ENCODE data around the gene KANSL2. TPM values are rescaled to one million over a fixed set of nuclear protein-coding genes. Genes with fewer than 3 reads are reported as not detected.

The KANSL2 gene
- total and polyA plus RNA-seq, 2 experiments from 2014 or later = 29.3 to 92.5 TPM

DNA sequence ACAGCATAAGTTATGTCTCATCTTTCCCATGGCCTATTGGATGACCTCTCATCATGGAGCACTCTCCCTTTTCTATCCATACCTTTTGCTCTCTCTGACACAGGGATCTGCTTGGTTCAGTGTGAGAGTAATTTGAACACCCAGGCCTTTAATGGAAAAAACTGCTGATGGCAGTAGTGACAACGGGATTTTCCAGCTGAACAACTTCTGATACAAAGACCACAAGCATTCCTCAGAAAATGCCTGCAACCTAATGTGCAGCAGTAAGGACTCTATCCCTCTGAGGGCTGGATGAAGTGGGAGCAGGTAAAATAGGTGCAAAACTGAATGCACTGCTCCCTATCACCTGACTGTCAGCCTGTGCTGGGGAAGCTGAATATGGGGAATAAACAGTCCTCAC is 51.0 kb downstream of the KANSL2 start:
- H3K36me3 Mint-ChIP-seq (ENCODE audit: low read depth) = no peaks in the 10 kb centered on the region
- H3K27me3 Mint-ChIP-seq (ENCODE audit: insufficient read depth, low read depth, poor library complexity) = peaks cover 3% of the 10 kb centered on the region
- no peak for DNase-seq (ENCODE audit: low spot score)
- no peak overlapping the region for H3K4me3 ChIP-seq
- no peaks in the 10 kb centered on the region for H3K9me3 Mint-ChIP-seq
- no peaks in the 10 kb centered on the region for H3K4me1 Mint-ChIP-seq
- H3K4me1 ChIP-seq (ENCODE audit: insufficient read depth) = no peaks in the 10 kb centered on the region
- H3K4me3 Mint-ChIP-seq = no peak overlapping the region
- H3K4me2 ChIP-seq = no peak overlapping the region
- H3K36me3 ChIP-seq (ENCODE audit: insufficient read depth) = no peaks in the 10 kb centered on the region
- H4K20me1 ChIP-seq (replicated peaks; ENCODE audit: insufficient read depth) = no peaks in the 10 kb centered on the region
- TF ChIP-seq JUNB (IDR thresholded peaks at IDR 0.05; ENCODE audit: unreplicated experiment) = no peak
- TF ChIP-seq NANOG (IDR thresholded peaks at IDR 0.05; ENCODE audit: borderline replicate concordance) = no peak
- TF ChIP-seq, protein P1, sequence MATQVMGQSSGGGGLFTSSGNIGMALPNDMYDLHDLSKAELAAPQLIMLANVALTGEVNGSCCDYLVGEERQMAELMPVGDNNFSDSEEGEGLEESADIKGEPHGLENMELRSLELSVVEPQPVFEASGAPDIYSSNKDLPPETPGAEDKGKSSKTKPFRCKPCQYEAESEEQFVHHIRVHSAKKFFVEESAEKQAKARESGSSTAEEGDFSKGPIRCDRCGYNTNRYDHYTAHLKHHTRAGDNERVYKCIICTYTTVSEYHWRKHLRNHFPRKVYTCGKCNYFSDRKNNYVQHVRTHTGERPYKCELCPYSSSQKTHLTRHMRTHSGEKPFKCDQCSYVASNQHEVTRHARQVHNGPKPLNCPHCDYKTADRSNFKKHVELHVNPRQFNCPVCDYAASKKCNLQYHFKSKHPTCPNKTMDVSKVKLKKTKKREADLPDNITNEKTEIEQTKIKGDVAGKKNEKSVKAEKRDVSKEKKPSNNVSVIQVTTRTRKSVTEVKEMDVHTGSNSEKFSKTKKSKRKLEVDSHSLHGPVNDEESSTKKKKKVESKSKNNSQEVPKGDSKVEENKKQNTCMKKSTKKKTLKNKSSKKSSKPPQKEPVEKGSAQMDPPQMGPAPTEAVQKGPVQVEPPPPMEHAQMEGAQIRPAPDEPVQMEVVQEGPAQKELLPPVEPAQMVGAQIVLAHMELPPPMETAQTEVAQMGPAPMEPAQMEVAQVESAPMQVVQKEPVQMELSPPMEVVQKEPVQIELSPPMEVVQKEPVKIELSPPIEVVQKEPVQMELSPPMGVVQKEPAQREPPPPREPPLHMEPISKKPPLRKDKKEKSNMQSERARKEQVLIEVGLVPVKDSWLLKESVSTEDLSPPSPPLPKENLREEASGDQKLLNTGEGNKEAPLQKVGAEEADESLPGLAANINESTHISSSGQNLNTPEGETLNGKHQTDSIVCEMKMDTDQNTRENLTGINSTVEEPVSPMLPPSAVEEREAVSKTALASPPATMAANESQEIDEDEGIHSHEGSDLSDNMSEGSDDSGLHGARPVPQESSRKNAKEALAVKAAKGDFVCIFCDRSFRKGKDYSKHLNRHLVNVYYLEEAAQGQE (IDR thresholded peaks at IDR 0.05; ENCODE audit: unreplicated experiment) = no peak
- TF ChIP-seq EZH2 (IDR thresholded peaks at IDR 0.05; ENCODE audit: low read depth, unreplicated experiment) = no peak
- no peak for TF ChIP-seq EZH2phosphoT487 (IDR thresholded peaks at IDR 0.05; ENCODE audit: unreplicated experiment)
- TF ChIP-seq STAT1 (IDR thresholded peaks at IDR 0.05; ENCODE audit: unreplicated experiment) = no peak
- TF ChIP-seq POLR2AphosphoS5 (IDR thresholded peaks at IDR 0.05; ENCODE audit: low read depth) = no peak
- TF ChIP-seq ZNF114 (CRISPR knock-in tag; IDR thresholded peaks at IDR 0.05) = no peak
- TF ChIP-seq, protein P2, sequence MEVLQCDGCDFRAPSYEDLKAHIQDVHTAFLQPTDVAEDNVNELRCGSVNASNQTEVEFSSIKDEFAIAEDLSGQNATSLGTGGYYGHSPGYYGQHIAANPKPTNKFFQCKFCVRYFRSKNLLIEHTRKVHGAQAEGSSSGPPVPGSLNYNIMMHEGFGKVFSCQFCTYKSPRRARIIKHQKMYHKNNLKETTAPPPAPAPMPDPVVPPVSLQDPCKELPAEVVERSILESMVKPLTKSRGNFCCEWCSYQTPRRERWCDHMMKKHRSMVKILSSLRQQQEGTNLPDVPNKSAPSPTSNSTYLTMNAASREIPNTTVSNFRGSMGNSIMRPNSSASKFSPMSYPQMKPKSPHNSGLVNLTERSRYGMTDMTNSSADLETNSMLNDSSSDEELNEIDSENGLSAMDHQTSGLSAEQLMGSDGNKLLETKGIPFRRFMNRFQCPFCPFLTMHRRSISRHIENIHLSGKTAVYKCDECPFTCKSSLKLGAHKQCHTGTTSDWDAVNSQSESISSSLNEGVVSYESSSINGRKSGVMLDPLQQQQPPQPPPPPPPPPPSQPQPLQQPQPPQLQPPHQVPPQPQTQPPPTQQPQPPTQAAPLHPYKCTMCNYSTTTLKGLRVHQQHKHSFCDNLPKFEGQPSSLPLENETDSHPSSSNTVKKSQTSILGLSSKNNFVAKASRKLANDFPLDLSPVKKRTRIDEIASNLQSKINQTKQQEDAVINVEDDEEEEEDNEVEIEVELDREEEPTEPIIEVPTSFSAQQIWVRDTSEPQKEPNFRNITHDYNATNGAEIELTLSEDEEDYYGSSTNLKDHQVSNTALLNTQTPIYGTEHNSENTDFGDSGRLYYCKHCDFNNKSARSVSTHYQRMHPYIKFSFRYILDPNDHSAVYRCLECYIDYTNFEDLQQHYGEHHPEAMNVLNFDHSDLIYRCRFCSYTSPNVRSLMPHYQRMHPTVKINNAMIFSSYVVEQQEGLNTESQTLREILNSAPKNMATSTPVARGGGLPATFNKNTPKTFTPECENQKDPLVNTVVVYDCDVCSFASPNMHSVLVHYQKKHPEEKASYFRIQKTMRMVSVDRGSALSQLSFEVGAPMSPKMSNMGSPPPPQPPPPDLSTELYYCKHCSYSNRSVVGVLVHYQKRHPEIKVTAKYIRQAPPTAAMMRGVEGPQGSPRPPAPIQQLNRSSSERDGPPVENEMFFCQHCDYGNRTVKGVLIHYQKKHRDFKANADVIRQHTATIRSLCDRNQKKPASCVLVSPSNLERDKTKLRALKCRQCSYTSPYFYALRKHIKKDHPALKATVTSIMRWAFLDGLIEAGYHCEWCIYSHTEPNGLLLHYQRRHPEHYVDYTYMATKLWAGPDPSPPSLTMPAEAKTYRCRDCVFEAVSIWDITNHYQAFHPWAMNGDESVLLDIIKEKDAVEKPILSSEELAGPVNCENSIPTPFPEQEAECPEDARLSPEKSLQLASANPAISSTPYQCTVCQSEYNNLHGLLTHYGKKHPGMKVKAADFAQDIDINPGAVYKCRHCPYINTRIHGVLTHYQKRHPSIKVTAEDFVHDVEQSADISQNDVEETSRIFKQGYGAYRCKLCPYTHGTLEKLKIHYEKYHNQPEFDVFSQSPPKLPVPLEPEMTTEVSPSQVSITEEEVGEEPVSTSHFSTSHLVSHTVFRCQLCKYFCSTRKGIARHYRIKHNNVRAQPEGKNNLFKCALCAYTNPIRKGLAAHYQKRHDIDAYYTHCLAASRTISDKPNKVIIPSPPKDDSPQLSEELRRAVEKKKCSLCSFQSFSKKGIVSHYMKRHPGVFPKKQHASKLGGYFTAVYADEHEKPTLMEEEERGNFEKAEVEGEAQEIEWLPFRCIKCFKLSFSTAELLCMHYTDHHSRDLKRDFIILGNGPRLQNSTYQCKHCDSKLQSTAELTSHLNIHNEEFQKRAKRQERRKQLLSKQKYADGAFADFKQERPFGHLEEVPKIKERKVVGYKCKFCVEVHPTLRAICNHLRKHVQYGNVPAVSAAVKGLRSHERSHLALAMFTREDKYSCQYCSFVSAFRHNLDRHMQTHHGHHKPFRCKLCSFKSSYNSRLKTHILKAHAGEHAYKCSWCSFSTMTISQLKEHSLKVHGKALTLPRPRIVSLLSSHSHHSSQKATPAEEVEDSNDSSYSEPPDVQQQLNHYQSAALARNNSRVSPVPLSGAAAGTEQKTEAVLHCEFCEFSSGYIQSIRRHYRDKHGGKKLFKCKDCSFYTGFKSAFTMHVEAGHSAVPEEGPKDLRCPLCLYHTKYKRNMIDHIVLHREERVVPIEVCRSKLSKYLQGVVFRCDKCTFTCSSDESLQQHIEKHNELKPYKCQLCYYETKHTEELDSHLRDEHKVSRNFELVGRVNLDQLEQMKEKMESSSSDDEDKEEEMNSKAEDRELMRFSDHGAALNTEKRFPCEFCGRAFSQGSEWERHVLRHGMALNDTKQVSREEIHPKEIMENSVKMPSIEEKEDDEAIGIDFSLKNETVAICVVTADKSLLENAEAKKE (CRISPR knock-in tag; IDR thresholded peaks at IDR 0.05) = no peak
- TF ChIP-seq CREB1 (CRISPR knock-in tag; IDR thresholded peaks at IDR 0.05; ENCODE audit: low read depth) = no peak
- no peak for TF ChIP-seq ZNF331 (CRISPR knock-in tag; IDR thresholded peaks at IDR 0.05; ENCODE audit: low read depth)
- TF ChIP-seq, protein P3, sequence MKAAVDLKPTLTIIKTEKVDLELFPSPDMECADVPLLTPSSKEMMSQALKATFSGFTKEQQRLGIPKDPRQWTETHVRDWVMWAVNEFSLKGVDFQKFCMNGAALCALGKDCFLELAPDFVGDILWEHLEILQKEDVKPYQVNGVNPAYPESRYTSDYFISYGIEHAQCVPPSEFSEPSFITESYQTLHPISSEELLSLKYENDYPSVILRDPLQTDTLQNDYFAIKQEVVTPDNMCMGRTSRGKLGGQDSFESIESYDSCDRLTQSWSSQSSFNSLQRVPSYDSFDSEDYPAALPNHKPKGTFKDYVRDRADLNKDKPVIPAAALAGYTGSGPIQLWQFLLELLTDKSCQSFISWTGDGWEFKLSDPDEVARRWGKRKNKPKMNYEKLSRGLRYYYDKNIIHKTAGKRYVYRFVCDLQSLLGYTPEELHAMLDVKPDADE (IDR thresholded peaks at IDR 0.05) = no peak
- TF ChIP-seq, protein P4, sequence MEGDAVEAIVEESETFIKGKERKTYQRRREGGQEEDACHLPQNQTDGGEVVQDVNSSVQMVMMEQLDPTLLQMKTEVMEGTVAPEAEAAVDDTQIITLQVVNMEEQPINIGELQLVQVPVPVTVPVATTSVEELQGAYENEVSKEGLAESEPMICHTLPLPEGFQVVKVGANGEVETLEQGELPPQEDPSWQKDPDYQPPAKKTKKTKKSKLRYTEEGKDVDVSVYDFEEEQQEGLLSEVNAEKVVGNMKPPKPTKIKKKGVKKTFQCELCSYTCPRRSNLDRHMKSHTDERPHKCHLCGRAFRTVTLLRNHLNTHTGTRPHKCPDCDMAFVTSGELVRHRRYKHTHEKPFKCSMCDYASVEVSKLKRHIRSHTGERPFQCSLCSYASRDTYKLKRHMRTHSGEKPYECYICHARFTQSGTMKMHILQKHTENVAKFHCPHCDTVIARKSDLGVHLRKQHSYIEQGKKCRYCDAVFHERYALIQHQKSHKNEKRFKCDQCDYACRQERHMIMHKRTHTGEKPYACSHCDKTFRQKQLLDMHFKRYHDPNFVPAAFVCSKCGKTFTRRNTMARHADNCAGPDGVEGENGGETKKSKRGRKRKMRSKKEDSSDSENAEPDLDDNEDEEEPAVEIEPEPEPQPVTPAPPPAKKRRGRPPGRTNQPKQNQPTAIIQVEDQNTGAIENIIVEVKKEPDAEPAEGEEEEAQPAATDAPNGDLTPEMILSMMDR (conservative IDR thresholded peaks at IDR 0.05; ENCODE audit: low read depth in 2 of 2) = no peak
- H3K27ac ChIP-seq (ENCODE audit: low read depth) = no peak overlapping the region
- H3F3A ChIP-seq (replicated peaks; ENCODE audit: low read depth) = no peaks in the 10 kb centered on the region
- H3K79me2 ChIP-seq (replicated peaks; ENCODE audit: insufficient read depth) = no peaks in the 10 kb centered on the region
- H3K27ac Mint-ChIP-seq = no peak overlapping the region
- no peak for ATAC-seq
- H2AFZ ChIP-seq = no peak overlapping the region
- H3K27me3 ChIP-seq (ENCODE audit: insufficient read depth) = no peaks in the 10 kb centered on the region
- H3K9me2 ChIP-seq (ENCODE audit: insufficient read depth) = no peaks in the 10 kb centered on the region
